Smooth muscle cell (in vitro differentiated cells): Measurements from ENCODE around the gene METTL27. TPM values are rescaled to one million over a fixed set of nuclear protein-coding genes. Genes with fewer than 3 reads are reported as not detected.
"Not testable (repeated sequence)": the region's sequence is repeated elsewhere in the genome, so short reads cannot be mapped to it uniquely, and the experiment has no call there.

ENCODE experiments used
- DNase-seq: peaks from one replicate; lab custom pipeline; 2025; ENCODE audit not compliant: unreplicated experiment; lab: John Stamatoyannopoulos, UW
- H2AFZ ChIP-seq: fragments of 200-600 bp; sonication (generic); 2 replicates; pipeline ENCODE4 v1.6.0; 2016; ENCODE audit warnings: antibody characterized with exemption, low read depth, mild to moderate bottlenecking
- H3F3A ChIP-seq: fragments of 200-600 bp; sonication (generic); 2 replicates; pipeline ENCODE4 v1.6.0; 2017; ENCODE audit warnings: antibody characterized with exemption, low read depth
- H3K27ac ChIP-seq: fragments of 200-600 bp; sonication (generic); 2 replicates; pipeline ENCODE4 v1.5.1; 2016; ENCODE audit warnings: low read depth, mild to moderate bottlenecking
- H3K27me3 ChIP-seq: fragments of 200-600 bp; sonication (generic); 2 replicates; pipeline ENCODE4 v1.6.1; 2016; ENCODE audit warnings: low read depth, mild to moderate bottlenecking
- H3K36me3 ChIP-seq: fragments of 200-600 bp; sonication (generic); 2 replicates; pipeline ENCODE4 v1.5.1; 2016; ENCODE audit warnings: low read depth
- H3K4me1 ChIP-seq: fragments of 200-600 bp; sonication (generic); 2 replicates; pipeline ENCODE4 v1.5.1; 2016; ENCODE audit warnings: low read depth
- H3K4me2 ChIP-seq: fragments of 200-600 bp; sonication (generic); 2 replicates; pipeline ENCODE4 v1.6.0; 2016; ENCODE audit warnings: mild to moderate bottlenecking
- H3K4me3 ChIP-seq: fragments of 200-600 bp; sonication (generic); 2 replicates; pipeline ENCODE4 v1.5.1; 2016; ENCODE audit warnings: mild to moderate bottlenecking
- H3K79me2 ChIP-seq: fragments of 200-600 bp; sonication (generic); 2 replicates; pipeline ENCODE4 v1.6.0; 2016; ENCODE audit warnings: low read depth, mild to moderate bottlenecking
- H3K9ac ChIP-seq: fragments of 200-600 bp; sonication (generic); 2 replicates; pipeline ENCODE4 v1.6.0; 2016; ENCODE audit warnings: low read depth
- H3K9me3 ChIP-seq: fragments of 200-600 bp; sonication (generic); replicated peaks from 2 replicates; pipeline ENCODE4 v1.5.1; 2016; ENCODE audit warnings: low read depth
- H4K20me1 ChIP-seq: fragments of 200-600 bp; sonication (generic); 2 replicates; pipeline ENCODE4 v1.6.0; 2016; ENCODE audit warnings: low read depth
- WGBS: methylation state at CpG from one replicate; pipeline ENCODE4 v1.1.7; 2016; ENCODE audit warnings: low lambda C conversion rate; 5-methylcytosine and 5-hydroxymethylcytosine counted together
- polyA plus RNA-seq: library from polyadenylated mRNA; unstranded; fragments of >200 nt; fragmentation: Nextera tagmentation; extraction: Ambion mirVana; gene quantifications from 2 replicates; pipeline ENCODE4 v1.2.1, GENCODE V29; 2016
- total RNA-seq: library from RNA; depleted of rRNA; stranded (reverse); fragments of >200 nt; gene quantifications from 2 replicates; pipeline ENCODE4 v1.2.3, GENCODE V29; 2014
- TF ChIP-seq, protein P1 (sequence below): fragments of 200-600 bp; sonication (generic); IDR thresholded peaks from 2 replicates; pipeline ENCODE4 v1.5.1; 2017; ENCODE audit warnings: borderline replicate concordance, mild to moderate bottlenecking, antibody characterized with exemption; ENCODE audit not compliant: insufficient read depth, poor library complexity, severe bottlenecking

METTL27 gene
- total and polyA plus RNA-seq, 2 experiments from 2014 or later, result 0.54 to 4.1 TPM

DNA sequence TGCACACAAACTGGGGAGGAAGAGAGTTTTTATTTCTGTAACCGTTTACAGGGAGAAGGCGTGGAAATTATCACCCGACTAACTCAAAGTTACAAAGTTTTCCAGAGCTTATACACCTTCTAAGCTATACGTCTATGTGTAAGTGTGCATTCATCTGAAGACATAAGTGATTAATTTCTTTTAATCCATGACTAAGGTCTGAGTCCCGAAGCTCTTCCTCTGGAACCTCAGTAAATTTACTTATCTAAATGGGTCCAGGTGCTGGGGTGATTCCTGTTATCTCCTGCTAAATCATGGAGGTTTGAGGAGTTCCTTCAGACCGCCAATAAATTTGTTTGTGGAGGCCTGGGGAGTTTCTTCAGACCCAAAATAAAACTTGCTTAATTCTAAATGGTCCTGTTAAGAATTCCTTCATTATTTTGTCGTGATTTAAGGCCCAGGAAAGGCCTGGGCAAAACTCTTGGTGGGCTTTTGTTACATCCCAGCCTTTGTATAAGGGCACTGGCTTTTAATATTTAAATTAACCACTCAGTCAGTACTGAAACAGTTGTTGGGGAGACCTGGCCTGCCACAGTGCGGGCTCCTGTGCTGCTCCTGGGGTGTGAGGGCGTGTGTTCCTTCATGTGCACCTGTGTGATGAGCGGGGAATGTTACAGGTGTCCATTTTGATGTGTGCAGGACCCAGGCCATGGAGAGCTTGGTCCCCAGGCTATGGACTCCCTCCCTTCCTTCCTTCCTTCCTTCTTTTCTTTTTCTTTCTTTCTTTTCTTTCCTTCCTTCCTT lies 5.8 kb upstream of the METTL27 start:
- Histone ChIP-seq H3K4me2 (no peak overlapping the region), H3K4me3 (no peak overlapping the region), H3F3A (peaks cover 22% of the 10 kb centered on the region), H3K79me2 (no peaks in the 10 kb centered on the region), H3K27me3 (no peaks in the 10 kb centered on the region), H3K9ac (no peak overlapping the region), H3K4me1 (peaks cover 5% of the 10 kb centered on the region), H2AFZ (no peak overlapping the region), H4K20me1 (no peaks in the 10 kb centered on the region), H3K9me3 (no peaks in the 10 kb centered on the region), H3K27ac (no peak overlapping the region), H3K36me3 (no peaks in the 10 kb centered on the region)
- WGBS, result 89% methylated on average over 10 of the region's 10 CpGs
- no peak for DNase-seq
- TF ChIP-seq, protein P1, sequence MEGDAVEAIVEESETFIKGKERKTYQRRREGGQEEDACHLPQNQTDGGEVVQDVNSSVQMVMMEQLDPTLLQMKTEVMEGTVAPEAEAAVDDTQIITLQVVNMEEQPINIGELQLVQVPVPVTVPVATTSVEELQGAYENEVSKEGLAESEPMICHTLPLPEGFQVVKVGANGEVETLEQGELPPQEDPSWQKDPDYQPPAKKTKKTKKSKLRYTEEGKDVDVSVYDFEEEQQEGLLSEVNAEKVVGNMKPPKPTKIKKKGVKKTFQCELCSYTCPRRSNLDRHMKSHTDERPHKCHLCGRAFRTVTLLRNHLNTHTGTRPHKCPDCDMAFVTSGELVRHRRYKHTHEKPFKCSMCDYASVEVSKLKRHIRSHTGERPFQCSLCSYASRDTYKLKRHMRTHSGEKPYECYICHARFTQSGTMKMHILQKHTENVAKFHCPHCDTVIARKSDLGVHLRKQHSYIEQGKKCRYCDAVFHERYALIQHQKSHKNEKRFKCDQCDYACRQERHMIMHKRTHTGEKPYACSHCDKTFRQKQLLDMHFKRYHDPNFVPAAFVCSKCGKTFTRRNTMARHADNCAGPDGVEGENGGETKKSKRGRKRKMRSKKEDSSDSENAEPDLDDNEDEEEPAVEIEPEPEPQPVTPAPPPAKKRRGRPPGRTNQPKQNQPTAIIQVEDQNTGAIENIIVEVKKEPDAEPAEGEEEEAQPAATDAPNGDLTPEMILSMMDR, result no peak

DNA sequence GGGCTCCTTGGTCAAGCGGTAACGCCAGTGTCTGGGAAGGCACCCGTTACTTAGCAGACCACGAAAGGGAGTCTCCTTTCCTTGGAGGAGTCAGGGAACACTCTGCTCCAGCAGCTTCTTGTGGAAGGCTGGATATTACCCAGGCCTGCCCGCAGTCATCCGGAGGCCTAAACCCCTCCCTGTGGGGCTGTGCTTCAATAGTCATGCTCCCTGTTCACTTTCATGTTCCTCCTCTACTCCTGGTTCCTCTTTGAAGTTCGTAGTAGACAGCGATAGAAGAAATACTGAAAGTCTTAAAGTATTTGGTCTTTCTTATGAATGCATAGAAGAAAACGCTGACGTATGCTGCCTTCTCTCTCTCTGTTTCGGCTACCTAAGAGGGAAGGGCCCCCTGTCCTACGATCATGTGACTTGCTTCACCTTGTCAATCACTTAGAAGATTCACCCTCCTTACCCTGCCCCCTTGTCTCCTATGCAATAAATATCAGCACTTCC lies 3.4 kb upstream of the METTL27 start:
- not testable (repeated sequence) for H3K79me2 ChIP-seq, H3K9ac ChIP-seq, H3K4me1 ChIP-seq, DNase-seq, H3K9me3 ChIP-seq, H3K36me3 ChIP-seq, H4K20me1 ChIP-seq, H2AFZ ChIP-seq, H3K27me3 ChIP-seq, H3K4me3 ChIP-seq
- WGBS, result 19% methylated on average over 12 of the region's 12 CpGs
- Histone ChIP-seq H3K4me2 (peak overlapping the region; percentile 48), H3K27ac (peak overlapping the region; percentile 81), H3F3A (peaks cover 16% of the 10 kb centered on the region)

DNA sequence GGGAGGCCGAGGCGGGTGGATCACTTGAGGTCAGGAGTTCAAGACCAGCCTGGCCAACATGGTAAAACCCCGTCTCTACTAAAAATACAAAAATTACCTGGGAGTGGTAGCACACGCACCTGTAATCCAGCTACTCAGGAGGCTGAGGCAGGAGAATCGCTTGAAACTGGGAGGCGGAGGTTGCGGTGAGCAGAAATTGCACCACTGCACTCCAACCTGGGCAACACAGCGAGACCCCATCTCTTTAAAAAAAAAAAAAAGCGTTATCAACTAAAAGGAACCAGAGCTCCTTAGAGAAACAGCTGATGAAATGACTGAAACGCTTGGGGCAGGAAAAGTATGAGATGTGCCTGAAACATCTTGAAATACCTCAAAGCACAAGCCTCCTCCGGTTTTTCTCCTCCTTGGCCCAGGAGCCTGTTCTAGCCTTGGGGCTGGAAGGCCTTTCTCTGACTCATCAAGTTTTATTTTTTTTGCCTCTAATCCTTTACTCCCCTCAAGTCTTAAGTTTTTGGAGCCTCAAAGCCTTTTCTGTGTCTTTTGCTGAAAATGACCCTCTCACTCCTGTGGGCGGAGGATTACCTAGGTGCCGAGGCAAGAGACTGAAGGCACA lies 2.6 kb upstream of the METTL27 start:
- H2AFZ ChIP-seq, result no peak overlapping the region
- H3F3A ChIP-seq, result peaks cover 16% of the 10 kb centered on the region
- H4K20me1 ChIP-seq, result no peaks in the 10 kb centered on the region
- H3K4me3 ChIP-seq, result no peak overlapping the region
- no peak overlapping the region for H3K9ac ChIP-seq
- peak overlapping the region; percentile 48 for H3K4me2 ChIP-seq
- no peak for DNase-seq
- TF ChIP-seq, protein P1, result no peak
- no peaks in the 10 kb centered on the region for H3K79me2 ChIP-seq
- no peaks in the 10 kb centered on the region for H3K36me3 ChIP-seq
- no peaks in the 10 kb centered on the region for H3K9me3 ChIP-seq
- H3K27me3 ChIP-seq, result no peaks in the 10 kb centered on the region
- 70% methylated on average over 13 of the region's 13 CpGs for WGBS
- peaks cover 4% of the 10 kb centered on the region for H3K4me1 ChIP-seq
- H3K27ac ChIP-seq, result peak overlapping the region; percentile 81

DNA sequence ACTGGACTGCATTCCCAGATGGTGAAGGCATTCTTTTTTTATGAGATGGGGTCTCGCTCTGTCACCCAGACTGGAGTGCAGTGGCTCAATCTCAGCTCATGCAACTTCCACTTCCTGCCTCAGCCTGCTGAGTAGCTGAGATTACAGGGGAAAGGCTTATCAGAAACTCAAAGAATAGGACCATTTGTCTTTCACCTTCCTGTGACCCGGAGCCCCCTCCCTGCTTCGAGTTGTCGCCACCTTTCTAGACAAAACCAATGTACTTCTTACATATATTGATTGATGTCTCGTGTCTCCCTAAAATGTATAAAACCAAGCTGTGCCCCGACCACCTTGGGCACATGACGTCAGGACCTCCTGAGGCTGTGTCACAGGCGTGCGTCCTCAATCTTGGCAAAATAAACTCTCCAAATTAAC lies 1.8 kb upstream of the METTL27 start:
- no peaks in the 10 kb centered on the region for H4K20me1 ChIP-seq
- H3K79me2 ChIP-seq, result no peaks in the 10 kb centered on the region
- no peak overlapping the region for H3K4me2 ChIP-seq
- no peaks in the 10 kb centered on the region for H3K36me3 ChIP-seq
- no peak overlapping the region for H2AFZ ChIP-seq
- H3K27me3 ChIP-seq, result no peaks in the 10 kb centered on the region
- 54% methylated on average over 9 of the region's 9 CpGs for WGBS
- peaks cover 4% of the 10 kb centered on the region for H3K4me1 ChIP-seq
- peak overlapping the region; percentile 81 for H3K27ac ChIP-seq
- H3K9me3 ChIP-seq, result no peaks in the 10 kb centered on the region
- DNase-seq, result no peak
- TF ChIP-seq, protein P1, result no peak
- H3F3A ChIP-seq, result peaks cover 16% of the 10 kb centered on the region
- no peak overlapping the region for H3K4me3 ChIP-seq
- H3K9ac ChIP-seq, result peak overlapping the region; percentile 4
